ENCODE measurements around the gene NUDT22. TPM values are rescaled to one million over a fixed set of nuclear protein-coding genes. Genes with fewer than 3 reads are reported as not detected.

Gene NUDT22
- total RNA-seq, 1 donor from 2014 or later = 47.9 TPM

DNA sequence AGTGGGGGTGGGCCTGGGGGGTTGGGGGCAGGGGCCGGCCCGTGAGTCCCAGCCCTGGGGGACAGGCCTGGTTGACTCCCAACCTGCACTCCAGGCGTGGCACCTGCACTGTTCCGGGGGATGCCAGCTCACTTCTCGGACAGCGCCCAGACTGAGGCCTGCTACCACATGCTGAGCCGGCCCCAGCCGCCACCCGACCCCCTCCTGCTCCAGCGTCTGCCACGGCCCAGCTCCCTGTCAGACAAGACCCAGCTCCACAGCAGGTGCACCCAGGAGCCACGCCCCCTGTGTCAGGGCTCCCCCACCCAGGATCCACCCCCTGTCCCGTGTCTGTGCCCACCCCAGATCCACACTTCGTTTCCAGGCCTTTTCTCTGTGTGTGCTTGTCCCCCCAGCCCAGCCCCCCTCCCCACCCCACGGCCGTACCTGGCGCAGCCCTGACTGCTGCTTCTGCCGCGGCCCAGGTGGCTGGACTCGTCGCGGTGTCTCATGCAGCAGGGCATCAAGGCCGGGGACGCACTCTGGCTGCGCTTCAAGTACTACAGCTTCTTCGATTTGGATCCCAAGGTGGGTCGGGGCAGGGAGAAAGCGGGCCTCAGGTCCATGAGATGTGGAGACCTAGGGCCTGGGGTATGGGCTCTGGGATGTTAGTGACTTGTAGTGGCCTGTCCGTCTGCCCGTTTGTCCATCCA is 14.7 kb upstream of the NUDT22 start:
- TF ChIP-seq, protein P1, sequence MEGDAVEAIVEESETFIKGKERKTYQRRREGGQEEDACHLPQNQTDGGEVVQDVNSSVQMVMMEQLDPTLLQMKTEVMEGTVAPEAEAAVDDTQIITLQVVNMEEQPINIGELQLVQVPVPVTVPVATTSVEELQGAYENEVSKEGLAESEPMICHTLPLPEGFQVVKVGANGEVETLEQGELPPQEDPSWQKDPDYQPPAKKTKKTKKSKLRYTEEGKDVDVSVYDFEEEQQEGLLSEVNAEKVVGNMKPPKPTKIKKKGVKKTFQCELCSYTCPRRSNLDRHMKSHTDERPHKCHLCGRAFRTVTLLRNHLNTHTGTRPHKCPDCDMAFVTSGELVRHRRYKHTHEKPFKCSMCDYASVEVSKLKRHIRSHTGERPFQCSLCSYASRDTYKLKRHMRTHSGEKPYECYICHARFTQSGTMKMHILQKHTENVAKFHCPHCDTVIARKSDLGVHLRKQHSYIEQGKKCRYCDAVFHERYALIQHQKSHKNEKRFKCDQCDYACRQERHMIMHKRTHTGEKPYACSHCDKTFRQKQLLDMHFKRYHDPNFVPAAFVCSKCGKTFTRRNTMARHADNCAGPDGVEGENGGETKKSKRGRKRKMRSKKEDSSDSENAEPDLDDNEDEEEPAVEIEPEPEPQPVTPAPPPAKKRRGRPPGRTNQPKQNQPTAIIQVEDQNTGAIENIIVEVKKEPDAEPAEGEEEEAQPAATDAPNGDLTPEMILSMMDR (conservative IDR thresholded peaks at IDR 0.05) = no peak
- Mint-ChIP-seq H3K4me3 (no peak overlapping the region), H3K27ac (no peak overlapping the region), H3K4me1 (ENCODE audit: unreplicated experiment) (no peaks in the 10 kb centered on the region), H3K27me3 (no peaks in the 10 kb centered on the region), H3K9me3 (no peaks in the 10 kb centered on the region), H3K36me3 (peaks cover 8% of the 10 kb centered on the region)
- no peak for DNase-seq (ENCODE audit: extremely low spot score, unreplicated experiment)

DNA sequence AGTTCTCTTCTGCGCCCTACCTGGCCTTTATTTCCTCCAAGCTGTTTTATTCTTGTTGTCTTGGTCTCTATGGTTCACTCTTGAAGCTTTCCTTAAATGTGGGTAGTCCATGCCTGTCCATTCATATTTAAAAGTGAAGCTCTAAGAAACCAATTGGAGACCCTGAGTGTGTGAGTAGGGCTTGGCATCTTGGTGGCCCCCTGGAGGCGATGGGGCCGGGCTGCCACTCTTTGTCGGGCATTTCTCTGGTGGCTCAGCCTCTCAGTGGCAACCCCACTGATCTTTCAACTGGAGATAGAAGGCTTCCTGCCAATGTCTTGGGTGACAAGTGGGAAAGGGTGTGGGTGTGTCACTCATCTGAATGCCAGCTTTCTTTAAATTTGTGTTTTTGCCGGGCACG is 9.2 kb upstream of the NUDT22 start:
- no peaks in the 10 kb centered on the region for H3K27me3 Mint-ChIP-seq
- H3K36me3 Mint-ChIP-seq = peaks cover 8% of the 10 kb centered on the region

DNA sequence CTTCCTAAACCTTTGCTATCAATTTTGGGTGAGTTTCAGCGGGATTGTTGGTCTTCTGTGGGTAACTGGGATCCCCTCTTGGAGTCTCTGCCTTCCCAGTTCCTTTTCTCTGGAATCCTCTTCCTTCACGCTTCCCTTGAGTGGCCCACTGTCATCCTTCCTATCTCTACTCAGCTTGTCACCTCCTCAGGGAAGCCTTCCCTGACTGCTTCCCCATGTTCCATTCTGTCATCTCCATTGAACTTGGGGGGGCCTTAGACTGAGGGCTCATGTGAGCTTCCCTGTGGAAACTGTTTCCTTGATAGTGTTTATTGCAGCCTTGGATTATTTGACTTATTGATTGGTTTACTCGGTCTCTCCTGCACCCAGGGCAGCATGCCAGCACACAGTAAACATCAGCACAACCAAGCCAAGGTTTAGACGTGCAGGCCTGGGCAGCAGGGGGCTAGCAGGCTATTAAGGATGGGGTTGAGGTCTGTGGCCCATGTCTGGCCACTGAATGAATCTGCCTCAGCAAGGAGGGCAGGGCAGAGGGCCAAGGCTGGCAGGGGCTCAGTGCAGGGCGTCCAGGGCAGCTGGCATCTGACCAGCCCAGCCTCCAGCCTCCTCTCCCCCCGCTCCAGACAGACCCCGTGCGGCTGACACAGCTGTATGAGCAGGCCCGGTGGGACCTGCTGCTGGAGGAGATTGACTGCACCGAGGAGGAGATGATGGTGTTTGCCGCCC is 7.3 kb upstream of the NUDT22 start:
- Mint-ChIP-seq H3K4me1 (ENCODE audit: unreplicated experiment) (no peaks in the 10 kb centered on the region), H3K27ac (no peak overlapping the region), H3K27me3 (no peaks in the 10 kb centered on the region), H3K9me3 (no peaks in the 10 kb centered on the region), H3K4me3 (no peak overlapping the region), H3K36me3 (peaks cover 4% of the 10 kb centered on the region)
- no peak for DNase-seq (ENCODE audit: extremely low spot score, unreplicated experiment)
- TF ChIP-seq, protein P1 (conservative IDR thresholded peaks at IDR 0.05) = no peak

More for the DNA sequence above, 9.2 kb upstream of the NUDT22 start:
- no peak for DNase-seq (ENCODE audit: extremely low spot score, unreplicated experiment)
- Mint-ChIP-seq H3K27ac (no peak overlapping the region), H3K4me1 (ENCODE audit: unreplicated experiment) (no peaks in the 10 kb centered on the region), H3K9me3 (no peaks in the 10 kb centered on the region), H3K4me3 (no peak overlapping the region)
- TF ChIP-seq, protein P1 (conservative IDR thresholded peaks at IDR 0.05) = no peak

DNA sequence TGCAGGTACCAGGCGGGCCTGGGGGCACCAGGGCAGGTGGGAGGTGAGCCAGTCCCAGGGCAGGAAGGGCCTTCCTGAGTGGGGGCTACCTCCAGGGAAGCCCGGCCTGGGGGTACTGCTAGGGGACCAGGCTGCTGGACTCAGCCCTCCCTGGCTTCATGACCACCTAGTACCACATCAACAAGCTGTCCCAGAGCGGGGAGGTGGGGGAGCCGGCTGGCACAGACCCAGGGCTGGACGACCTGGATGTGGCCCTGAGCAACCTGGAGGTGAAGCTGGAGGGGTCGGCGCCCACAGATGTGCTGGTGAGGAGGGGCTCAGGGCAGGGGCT is 6.8 kb upstream of the NUDT22 start:
- no peaks in the 10 kb centered on the region for H3K9me3 Mint-ChIP-seq
- no peak overlapping the region for H3K27ac Mint-ChIP-seq
- DNase-seq (ENCODE audit: extremely low spot score, unreplicated experiment) = no peak
- TF ChIP-seq, protein P1 (conservative IDR thresholded peaks at IDR 0.05) = no peak
- H3K27me3 Mint-ChIP-seq = no peaks in the 10 kb centered on the region
- no peak overlapping the region for H3K4me3 Mint-ChIP-seq
- no peaks in the 10 kb centered on the region for H3K4me1 Mint-ChIP-seq (ENCODE audit: unreplicated experiment)
- H3K36me3 Mint-ChIP-seq = peaks cover 4% of the 10 kb centered on the region

DNA sequence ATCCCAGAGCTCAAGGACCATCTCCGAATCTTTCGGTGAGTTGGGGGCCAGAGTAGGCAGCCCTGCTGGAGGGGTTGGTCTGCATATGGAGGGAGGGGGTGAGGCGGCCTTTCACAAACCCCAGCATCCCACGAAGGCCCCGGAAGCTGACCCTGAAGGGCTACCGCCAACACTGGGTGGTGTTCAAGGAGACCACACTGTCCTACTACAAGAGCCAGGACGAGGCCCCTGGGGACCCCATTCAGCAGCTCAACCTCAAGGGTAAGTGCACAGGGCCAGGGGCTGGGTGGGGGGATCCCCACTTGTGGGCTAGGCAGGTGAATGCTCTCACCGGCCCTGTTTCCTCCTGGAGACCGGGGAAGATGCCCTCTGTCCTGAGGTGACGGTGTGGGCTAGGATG is 6.3 kb upstream of the NUDT22 start:
- no peak overlapping the region for H3K27ac Mint-ChIP-seq
- no peak for DNase-seq (ENCODE audit: extremely low spot score, unreplicated experiment)
- H3K4me1 Mint-ChIP-seq (ENCODE audit: unreplicated experiment) = no peaks in the 10 kb centered on the region
- no peak overlapping the region for H3K4me3 Mint-ChIP-seq
- TF ChIP-seq, protein P1 (conservative IDR thresholded peaks at IDR 0.05) = no peak
- H3K9me3 Mint-ChIP-seq = no peaks in the 10 kb centered on the region
- H3K27me3 Mint-ChIP-seq = no peaks in the 10 kb centered on the region
- peaks cover 4% of the 10 kb centered on the region for H3K36me3 Mint-ChIP-seq
